ENCODE results near the gene LEPROT. TPM values are rescaled to one million over a fixed set of nuclear protein-coding genes. Genes with fewer than 3 reads are reported as not detected.

Gene LEPROT
- total RNA-seq, 2 donors from 2014 or later, result 19.7 to 49.0 TPM

DNA sequence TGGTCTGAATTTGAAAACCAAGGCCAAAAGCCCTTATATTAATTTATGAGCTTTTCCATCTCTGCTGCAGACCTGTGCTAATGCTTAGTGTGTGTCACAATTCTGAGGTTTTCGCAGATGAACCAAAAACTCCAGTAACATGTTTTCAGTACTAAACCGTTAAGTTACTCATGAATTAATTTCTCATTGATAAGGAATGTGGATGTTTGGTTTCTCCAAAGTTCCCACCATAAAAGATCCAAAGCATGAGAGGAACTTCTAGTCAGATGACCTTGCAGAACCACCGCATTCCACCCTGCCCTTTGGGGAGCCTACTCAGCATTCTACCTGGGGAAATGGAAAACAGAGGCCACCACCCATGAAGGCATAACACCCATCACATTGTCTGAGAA lies 7.5 kb upstream of the LEPROT start:
- H3K27me3 Mint-ChIP-seq (ENCODE audit: insufficient read depth), result no peaks in the 10 kb centered on the region
- no peak overlapping the region for H3K27ac ChIP-seq (ENCODE audit: low read depth, low read length)
- H3K9me3 Mint-ChIP-seq, result no peaks in the 10 kb centered on the region
- H3K4me1 Mint-ChIP-seq, result no peaks in the 10 kb centered on the region
- no peak overlapping the region for H3K9ac ChIP-seq (ENCODE audit: extremely low read depth, low read length, poor library complexity, severe bottlenecking)
- H3K36me3 ChIP-seq (ENCODE audit: control insufficient read depth, insufficient read depth, low read length), result peaks cover 32% of the 10 kb centered on the region
- no peaks in the 10 kb centered on the region for H3K4me1 ChIP-seq (ENCODE audit: control insufficient read depth, insufficient read depth, low read length)
- no peaks in the 10 kb centered on the region for H3K27me3 ChIP-seq (ENCODE audit: control insufficient read depth, insufficient read depth, low read length, poor library complexity, severe bottlenecking)
- H3K9me3 ChIP-seq (ENCODE audit: control insufficient read depth, low read length), result no peaks in the 10 kb centered on the region
- TF ChIP-seq, protein P1, sequence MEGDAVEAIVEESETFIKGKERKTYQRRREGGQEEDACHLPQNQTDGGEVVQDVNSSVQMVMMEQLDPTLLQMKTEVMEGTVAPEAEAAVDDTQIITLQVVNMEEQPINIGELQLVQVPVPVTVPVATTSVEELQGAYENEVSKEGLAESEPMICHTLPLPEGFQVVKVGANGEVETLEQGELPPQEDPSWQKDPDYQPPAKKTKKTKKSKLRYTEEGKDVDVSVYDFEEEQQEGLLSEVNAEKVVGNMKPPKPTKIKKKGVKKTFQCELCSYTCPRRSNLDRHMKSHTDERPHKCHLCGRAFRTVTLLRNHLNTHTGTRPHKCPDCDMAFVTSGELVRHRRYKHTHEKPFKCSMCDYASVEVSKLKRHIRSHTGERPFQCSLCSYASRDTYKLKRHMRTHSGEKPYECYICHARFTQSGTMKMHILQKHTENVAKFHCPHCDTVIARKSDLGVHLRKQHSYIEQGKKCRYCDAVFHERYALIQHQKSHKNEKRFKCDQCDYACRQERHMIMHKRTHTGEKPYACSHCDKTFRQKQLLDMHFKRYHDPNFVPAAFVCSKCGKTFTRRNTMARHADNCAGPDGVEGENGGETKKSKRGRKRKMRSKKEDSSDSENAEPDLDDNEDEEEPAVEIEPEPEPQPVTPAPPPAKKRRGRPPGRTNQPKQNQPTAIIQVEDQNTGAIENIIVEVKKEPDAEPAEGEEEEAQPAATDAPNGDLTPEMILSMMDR (conservative IDR thresholded peaks at IDR 0.05), result no peak
- 99% methylated on average over 3 of the region's 3 CpGs; no CpG with 5 or more reads in 1 of the 2 experiments for WGBS, 2 experiments (ENCODE audit: insufficient coverage in 1 of 2, insufficient read length in 1 of 2)
- no peak overlapping the region for H3K4me3 Mint-ChIP-seq
- DNase-seq, result no peak
- no peak overlapping the region for H3K27ac Mint-ChIP-seq
- no peak overlapping the region for H3K4me3 ChIP-seq (ENCODE audit: low read length)
- peaks cover 15% of the 10 kb centered on the region for H3K36me3 Mint-ChIP-seq (ENCODE audit: low read depth)

DNA sequence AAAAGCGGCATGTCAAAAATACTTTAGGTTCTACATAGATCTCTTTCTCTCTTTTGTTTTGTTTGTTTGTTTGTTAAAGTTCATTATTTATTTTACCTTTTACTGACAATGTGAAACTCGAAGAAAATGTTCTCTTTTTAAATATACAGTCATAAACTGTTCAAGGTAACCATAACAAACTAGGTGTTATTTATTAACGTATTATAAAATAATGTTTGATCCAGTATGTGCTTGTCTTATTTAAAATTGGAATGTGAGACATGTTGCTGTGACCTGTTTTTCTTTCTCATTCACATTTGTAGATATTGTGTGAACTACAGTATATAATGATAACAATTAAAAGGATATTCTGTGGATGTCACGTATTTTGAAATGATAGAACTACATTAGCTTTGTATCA lies 5.9 kb upstream of the LEPROT start:
- Mint-ChIP-seq H3K27ac (no peak overlapping the region), H3K4me1 (peaks cover 9% of the 10 kb centered on the region), H3K4me3 (no peak overlapping the region), H3K27me3 (ENCODE audit: insufficient read depth) (no peaks in the 10 kb centered on the region), H3K9me3 (peaks cover 4% of the 10 kb centered on the region), H3K36me3 (ENCODE audit: low read depth) (peaks cover 6% of the 10 kb centered on the region)
- no peak overlapping the region for H3K9ac ChIP-seq (ENCODE audit: extremely low read depth, low read length, poor library complexity, severe bottlenecking)
- TF ChIP-seq, protein P1 (conservative IDR thresholded peaks at IDR 0.05), result no peak
- no peak overlapping the region for H3K4me3 ChIP-seq (ENCODE audit: low read length)
- DNase-seq, result no peak
- peaks cover 20% of the 10 kb centered on the region for H3K36me3 ChIP-seq (ENCODE audit: control insufficient read depth, insufficient read depth, low read length)
- peaks cover 5% of the 10 kb centered on the region for H3K9me3 ChIP-seq (ENCODE audit: control insufficient read depth, low read length)
- no peak overlapping the region for H3K27ac ChIP-seq (ENCODE audit: low read depth, low read length)
- WGBS, 2 experiments (ENCODE audit: insufficient coverage in 1 of 2, insufficient read length in 1 of 2), result 100% methylated on average over 3 of the region's 4 CpGs; no CpG with 5 or more reads in 1 of the 2 experiments
- H3K4me1 ChIP-seq (ENCODE audit: control insufficient read depth, insufficient read depth, low read length), result no peaks in the 10 kb centered on the region
- H3K27me3 ChIP-seq (ENCODE audit: control insufficient read depth, insufficient read depth, low read length, poor library complexity, severe bottlenecking), result no peaks in the 10 kb centered on the region

DNA sequence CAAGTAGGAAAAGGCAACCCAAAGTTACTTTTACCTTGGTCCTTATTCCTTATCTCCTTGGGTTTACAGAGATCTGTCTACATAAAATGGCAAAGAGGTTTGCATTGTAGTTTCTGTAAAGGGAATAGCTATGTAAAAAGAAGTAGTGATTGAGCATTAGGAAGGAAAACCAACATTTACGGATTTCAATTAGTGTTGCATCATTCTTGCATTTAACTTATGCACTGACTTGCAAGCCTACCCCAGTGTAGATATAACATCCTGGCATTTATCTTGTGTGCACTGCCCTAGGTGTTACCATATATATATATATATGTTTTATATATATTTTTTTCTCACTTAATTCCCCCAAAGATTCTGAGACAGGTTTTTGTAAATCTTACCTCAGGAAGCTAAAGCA lies 3.7 kb upstream of the LEPROT start:
- H3K9me3 Mint-ChIP-seq, result peaks cover 4% of the 10 kb centered on the region
- no peaks in the 10 kb centered on the region for H3K27me3 Mint-ChIP-seq (ENCODE audit: insufficient read depth)
- DNase-seq, result no peak
- peaks cover 5% of the 10 kb centered on the region for H3K36me3 Mint-ChIP-seq (ENCODE audit: low read depth)
- no peak overlapping the region for H3K4me3 Mint-ChIP-seq
- Histone ChIP-seq H3K4me1 (ENCODE audit: control insufficient read depth, insufficient read depth, low read length) (no peaks in the 10 kb centered on the region), H3K4me3 (ENCODE audit: low read length) (no peak overlapping the region), H3K27ac (ENCODE audit: low read depth, low read length) (no peak overlapping the region), H3K9me3 (ENCODE audit: control insufficient read depth, low read length) (peaks cover 5% of the 10 kb centered on the region), H3K9ac (ENCODE audit: extremely low read depth, low read length, poor library complexity, severe bottlenecking) (no peak overlapping the region), H3K27me3 (ENCODE audit: control insufficient read depth, insufficient read depth, low read length, poor library complexity, severe bottlenecking) (no peaks in the 10 kb centered on the region), H3K36me3 (ENCODE audit: control insufficient read depth, insufficient read depth, low read length) (peaks cover 9% of the 10 kb centered on the region)
- 75% methylated on average over 1 of the region's 1 CpG; no CpG with 5 or more reads in 1 of the 2 experiments for WGBS, 2 experiments (ENCODE audit: insufficient coverage in 1 of 2, insufficient read length in 1 of 2)
- no peak overlapping the region for H3K27ac Mint-ChIP-seq
- H3K4me1 Mint-ChIP-seq, result peaks cover 11% of the 10 kb centered on the region
- TF ChIP-seq, protein P1 (conservative IDR thresholded peaks at IDR 0.05), result no peak
